Ishikawa (cell line): ENCODE data around the gene CAMTA1.

Experiments
- EP300 ChIP-seq: IDR thresholded peaks from 2 replicates; pipeline ENCODE4 v1.6.1; 2012; ENCODE audit warnings: borderline replicate concordance
- RAD21 ChIP-seq: IDR thresholded peaks from 2 replicates; pipeline ENCODE4 v1.6.1; 2012; ENCODE audit warnings: low read depth
- TCF12 ChIP-seq: IDR thresholded peaks from 2 replicates; pipeline ENCODE4 v1.6.1; 2012; ENCODE audit warnings: low read depth
- YY1 ChIP-seq: IDR thresholded peaks from 2 replicates; pipeline ENCODE4 v1.6.1; 2012; ENCODE audit warnings: low read depth

- TF ChIP-seq EP300: no peak
- TF ChIP-seq TCF12: no peak
- TF ChIP-seq YY1: no peak
- TF ChIP-seq RAD21: no peak
These were observed 443.9 kb downstream of the CAMTA1 start for GRCh38 chr1:7229186-7229585.
